Measurements from ENCODE around the gene MPPE1. TPM values are rescaled to one million over a fixed set of nuclear protein-coding genes. Genes with fewer than 3 reads are reported as not detected.
A peak's percentile ranks its signal among the peaks of the same experiment; 100 is the strongest.
"Not testable (repeated sequence)": the region's sequence is repeated elsewhere in the genome, so short reads cannot be mapped to it uniquely, and the experiment has no call there.

MPPE1 gene
- total RNA-seq, 1 donor: 27.2 TPM

GRCh38 chr18:11859282-11859830 lies 48.8 kb downstream of the MPPE1 start:
- TF ChIP-seq CTCF (IDR thresholded peaks at IDR 0.05; ENCODE audit: insufficient read depth, low read depth, low read length): no peak
- no peak for DNase-seq (ENCODE audit: low read depth)
- no peak overlapping the region for H3K4me3 ChIP-seq (ENCODE audit: low read depth, low read length)

GRCh38 chr18:11857177-11857887 lies 50.8 kb downstream of the MPPE1 start:
- peak; percentile 98 for DNase-seq (ENCODE audit: low read depth)
- no peak for TF ChIP-seq CTCF (IDR thresholded peaks at IDR 0.05; ENCODE audit: insufficient read depth, low read depth, low read length)
- no peak overlapping the region for H3K4me3 ChIP-seq (ENCODE audit: low read depth, low read length)

- not testable (repeated sequence) for DNase-seq (ENCODE audit: low read depth)
Measured at GRCh38 chr18:11854554-11854953, 53.6 kb downstream of the MPPE1 start.

GRCh38 chr18:11851806-11852337 lies 56.2 kb downstream of the MPPE1 start:
- peak; percentile 54 for DNase-seq (ENCODE audit: low read depth)
- H3K4me3 ChIP-seq (ENCODE audit: low read depth, low read length): peak overlapping the region; percentile 98
- no peak for TF ChIP-seq CTCF (IDR thresholded peaks at IDR 0.05; ENCODE audit: insufficient read depth, low read depth, low read length)

More at GRCh38 chr18:11854554-11854953, 53.6 kb downstream of the MPPE1 start:
- H3K4me3 ChIP-seq (ENCODE audit: low read depth, low read length): not testable (repeated sequence)

GRCh38 chr18:11851146-11851805 lies 56.8 kb downstream of the MPPE1 start, which contains the start of gene CHMP1B:
Gene CHMP1B (plus strand): TSS chr18:11851413. CDS start chr18:11851512, 99 bp downstream.
- peak; percentile 99 for DNase-seq (ENCODE audit: low read depth)
- peak within 1 kb of the TSS; percentile 98 for H3K4me3 ChIP-seq (ENCODE audit: low read depth, low read length)
- TF ChIP-seq CTCF (IDR thresholded peaks at IDR 0.05; ENCODE audit: insufficient read depth, low read depth, low read length): no peak

GRCh38 chr18:11850821-11851145 lies 57.3 kb downstream of the MPPE1 start:
- no peak for TF ChIP-seq CTCF (IDR thresholded peaks at IDR 0.05; ENCODE audit: insufficient read depth, low read depth, low read length)
- peak overlapping the region; percentile 98 for H3K4me3 ChIP-seq (ENCODE audit: low read depth, low read length)
- peak; percentile 84 for DNase-seq (ENCODE audit: low read depth)
